Gastroesophageal sphincter (tissue), 3 donors: Measurements from ENCODE around the gene NEK1.

Experiments used
- CTCF ChIP-seq, 4 experiments: fragments of 200-600 bp in 2 of 4; fragments of 450-650 bp in 2 of 4; sonication (generic) in 1 of 4; IDR thresholded peaks; one replicate each; pipeline ENCODE4 v1.5.1; 2017 to 2019; ENCODE audit warnings: antibody characterized with exemption in 4 of 4, mild to moderate bottlenecking in 2 of 4, moderate library complexity in 2 of 4
- EP300 ChIP-seq: sonication (generic); formaldehyde crosslinking; IDR thresholded peaks from one replicate; pipeline ENCODE4 v1.6.1; 2017; ENCODE audit warnings: antibody characterized with exemption, mild to moderate bottlenecking
- POLR2A ChIP-seq, 2 donors: fragments of 450-650 bp; IDR thresholded peaks; one replicate each; pipeline ENCODE4 v1.6.1; 2017; ENCODE audit warnings: antibody characterized with exemption in 2 of 2, mild to moderate bottlenecking in 2 of 2, moderate library complexity in 1 of 2
- POLR2AphosphoS5 ChIP-seq: sonication (generic); formaldehyde crosslinking; IDR thresholded peaks from one replicate; pipeline ENCODE4 v1.6.1; 2017; ENCODE audit warnings: antibody characterized with exemption

- no peak for TF ChIP-seq POLR2A (IDR thresholded peaks at IDR 0.05)
- no peak for TF ChIP-seq CTCF (IDR thresholded peaks at IDR 0.05)
- no peak for TF ChIP-seq POLR2AphosphoS5
- TF ChIP-seq EP300: no peak
These were observed 119.2 kb downstream of the NEK1 start for GRCh38 chr4:169493164-169493524.
